A549 (cell line): ENCODE measurements around the gene BCR. TPM values are rescaled to one million over a fixed set of nuclear protein-coding genes. Genes with fewer than 3 reads are reported as not detected.

Source experiments
- ATAC-seq, 2 experiments: fragments of 200-7000 bp in 1 of 2; fragments of >200 bp in 1 of 2; cut with Nextera tagmentation in 1 of 2; cut with Tn5 transposase in 1 of 2; 3 replicates each; pipeline versions ENCODE4 v1.8.0 to v1.9.1; 2018 to 2020; ENCODE audit warnings: mild to moderate bottlenecking in 1 of 2, moderate library complexity in 1 of 2
- CTCF ChIA-PET: fragments of 300-600 bp; sonication (Branson Sonifier 250); formaldehyde crosslinking; extraction: SDS; loops from one replicate; lab custom pipeline; 2021; ENCODE audit warnings: antibody characterized with exemption, inconsistent platforms; lab: Yijun Ruan, JAX
- POLR2A ChIA-PET: fragments of 350-600 bp; formaldehyde crosslinking; extraction: SDS; loops from one replicate; lab custom pipeline; 2021; ENCODE audit warnings: antibody characterized with exemption, inconsistent platforms; lab: Yijun Ruan, JAX
- DNase-seq, 2 experiments: peaks; one replicate each; pipeline versions ENCODE4 v3.0.0 to v3.0.0-alpha.2; 2011 to 2016; ENCODE audit warnings: low read depth in 1 of 2, low spot score in 1 of 2
- FAIRE-seq: peaks from 2 replicates; lab custom pipeline; 2011; peaks lifted over from hg19 to GRCh38; lab: Jason Lieb, UNC
- H3K27ac ChIP-seq, 2 experiments: fragments of >200 bp; sonication (Bioruptor Twin); formaldehyde crosslinking; 3 replicates each; pipeline ENCODE4 v1.5.1; 2016 to 2017
- H3K4me1 ChIP-seq: fragments of >200 bp; sonication (Bioruptor Twin); formaldehyde crosslinking; 3 replicates; pipeline ENCODE4 v1.6.1; 2016
- H3K4me2 ChIP-seq: fragments of >200 bp; sonication (Bioruptor Twin); formaldehyde crosslinking; 3 replicates; pipeline ENCODE4 v1.6.1; 2016
- H3K4me3 ChIP-seq: fragments of >200 bp; sonication (Bioruptor Twin); formaldehyde crosslinking; 3 replicates; pipeline ENCODE4 v1.5.1; 2016
- H3K9me3 ChIP-seq: fragments of >200 bp; sonication (Bioruptor Twin); formaldehyde crosslinking; 3 replicates; pipeline ENCODE4 v1.6.1; 2016
- CBX2 ChIP-seq: fragments of 200-600 bp; sonication (generic); IDR thresholded peaks from 2 replicates; pipeline ENCODE4 v1.6.1; 2016; ENCODE audit warnings: low read depth, mild to moderate bottlenecking, borderline replicate concordance
- CHD4 ChIP-seq: fragments of 200-600 bp; sonication (generic); IDR thresholded peaks from 2 replicates; pipeline ENCODE4 v1.6.1; 2016; ENCODE audit warnings: antibody characterized with exemption, mild to moderate bottlenecking, borderline replicate concordance
- EHF ChIP-seq: fragments of 250-450 bp; sonication (Bioruptor Pico); IDR thresholded peaks from 2 replicates; pipeline ENCODE4 v1.5.0; 2020; ENCODE audit warnings: mild to moderate bottlenecking
- EHMT2 ChIP-seq: fragments of 200-600 bp; sonication (generic); IDR thresholded peaks from 2 replicates; pipeline ENCODE4 v1.6.1; 2016; ENCODE audit warnings: antibody characterized with exemption, low read depth, mild to moderate bottlenecking, moderate library complexity
- EP300 ChIP-seq, 2 experiments: fragments of >200 bp; sonication (Bioruptor Twin); formaldehyde crosslinking; IDR thresholded peaks; 2 replicates in 1 of 2; 3 replicates in 1 of 2; pipeline ENCODE4 v1.6.1; 2016 to 2017
- FOSB ChIP-seq: fragments of 250-450 bp; sonication (Bioruptor Pico); IDR thresholded peaks from 2 replicates; pipeline ENCODE4 v1.5.0; 2020; ENCODE audit warnings: mild to moderate bottlenecking, moderate library complexity
- HMGXB4 ChIP-seq: fragments of 250-450 bp; sonication (Bioruptor Pico); IDR thresholded peaks from 2 replicates; pipeline ENCODE4 v1.5.0; 2021; ENCODE audit warnings: mild to moderate bottlenecking, moderate library complexity, borderline replicate concordance
- HOXB13 ChIP-seq: fragments of 250-450 bp; sonication (Bioruptor Pico); IDR thresholded peaks from 2 replicates; pipeline ENCODE4 v1.5.0; 2020; ENCODE audit warnings: low read depth, mild to moderate bottlenecking, moderate library complexity
- KDM1A ChIP-seq: fragments of 200-600 bp; sonication (generic); IDR thresholded peaks from 2 replicates; pipeline ENCODE4 v1.6.1; 2016; ENCODE audit warnings: low read depth, mild to moderate bottlenecking
- MAFK ChIP-seq: fragments of 450-650 bp; IDR thresholded peaks from 2 replicates; pipeline ENCODE4 v1.6.1; 2014; ENCODE audit not compliant: partially characterized antibody
- MAZ ChIP-seq: fragments of 150-350 bp; IDR thresholded peaks from 2 replicates; pipeline ENCODE4 v1.6.1; 2014; ENCODE audit warnings: antibody characterized with exemption, low read depth, low read length, borderline replicate concordance
- PBX3 ChIP-seq: IDR thresholded peaks from 2 replicates; pipeline ENCODE4 v1.6.1; 2012
- PHF8 ChIP-seq: fragments of 200-600 bp; sonication (generic); IDR thresholded peaks from 2 replicates; pipeline ENCODE4 v1.6.1; 2016; ENCODE audit warnings: low read depth, mild to moderate bottlenecking, antibody characterized with exemption, moderate library complexity, borderline replicate concordance
- POLR2A ChIP-seq: IDR thresholded peaks from 2 replicates; pipeline ENCODE4 v1.6.1; 2012; ENCODE audit warnings: mild to moderate bottlenecking, low read length
- POLR2AphosphoS2 ChIP-seq: conservative IDR thresholded peaks from 2 replicates; pipeline ENCODE4 v1.6.1; 2012; ENCODE audit warnings: low read length, improper control_type of control experiment, inconsistent platforms
- RARB ChIP-seq: fragments of 250-450 bp; sonication (Bioruptor Pico); IDR thresholded peaks from 2 replicates; pipeline ENCODE4 v1.8.0; 2021; ENCODE audit warnings: mild to moderate bottlenecking, moderate library complexity
- RFX5 ChIP-seq: fragments of 450-650 bp; IDR thresholded peaks from 2 replicates; pipeline ENCODE4 v1.7.1; 2014; ENCODE audit warnings: antibody characterized with exemption, mild to moderate bottlenecking, moderate library complexity
- TP53 ChIP-seq: fragments of 250-450 bp; sonication (Bioruptor Pico); IDR thresholded peaks from 2 replicates; pipeline ENCODE4 v1.5.0; 2021; ENCODE audit warnings: mild to moderate bottlenecking, moderate library complexity
- ZC3H11A ChIP-seq: fragments of 450-650 bp; IDR thresholded peaks from 2 replicates; pipeline ENCODE4 v1.6.1; 2014; ENCODE audit warnings: antibody characterized with exemption, mild to moderate bottlenecking
- ZFP36 ChIP-seq: fragments of 450-650 bp; IDR thresholded peaks from 2 replicates; pipeline ENCODE4 v1.6.1; 2014; ENCODE audit warnings: borderline replicate concordance; ENCODE audit not compliant: partially characterized antibody
- WGBS: methylation state at CpG from one replicate; pipeline ENCODE4 v1.1.6; 2017; ENCODE audit errors: missing lambda C conversion rate; 5-methylcytosine and 5-hydroxymethylcytosine counted together
- polyA plus RNA-seq, 4 experiments: library from polyadenylated mRNA; depleted of rRNA in 3 of 4; stranded (reverse); fragments of >200 nt; fragmentation: RNase III in 1 of 4; extraction: RNeasy Plus Mini Kit Qiagen cat#74134 plus additional on column Dnase treatment in 1 of 4; gene quantifications; 2 replicates in 3 of 4; 3 replicates in 1 of 4; pipeline ENCODE4 v1.2.3, GENCODE V29; 2011 to 2017
- TF ChIP-seq, protein P1 (sequence below): fragments of 150-350 bp; IDR thresholded peaks from 2 replicates; pipeline ENCODE4 v1.6.1; 2014; ENCODE audit warnings: low read depth, mild to moderate bottlenecking, low read length
- TF ChIP-seq, protein P2 (sequence below): fragments of 450-650 bp; IDR thresholded peaks from 2 replicates; pipeline ENCODE4 v1.6.1; 2014; ENCODE audit warnings: antibody characterized with exemption
- TF ChIP-seq, protein P3 (sequence below): fragments of 250-450 bp; sonication (Bioruptor Pico); IDR thresholded peaks from 2 replicates; pipeline ENCODE4 v1.5.0; 2020; ENCODE audit warnings: low read depth, mild to moderate bottlenecking, moderate library complexity
- TF ChIP-seq, protein P4 (sequence below): fragments of >200 bp; sonication (Bioruptor Twin); formaldehyde crosslinking; IDR thresholded peaks from 3 replicates; pipeline ENCODE4 v1.5.1; 2016

BCR gene
- polyA plus RNA-seq, 2 of the 4 experiments (the other 2 are of a cell fraction), result 14.7 to 16.4 TPM

- CTCF ChIA-PET, result interaction anchor here (1.3 to 4.5 kb wide), 4 partner anchors 9 to 94 kb away, joined by 3 to 38 read pairs (median 4); no protein-coding TSS in a partner anchor
- Histone ChIP-seq H3K9me3 (no peaks in the 10 kb centered on the region), H3K4me1 (no peaks in the 10 kb centered on the region), H3K27ac (no peak overlapping the region), H3K4me2 (no peak overlapping the region), H3K4me3 (no peak overlapping the region)
- 94% methylated on average over 3 of the region's 8 CpGs for WGBS
- ATAC-seq (no peak), DNase-seq (no peak), FAIRE-seq (no peak)
- POLR2A ChIA-PET, result no interaction called here
- TF ChIP-seq POLR2A (no peak), HOXB13 (CRISPR knock-in tag) (no peak), TP53 (CRISPR knock-in tag) (no peak)
These were observed 92.1 kb downstream of the BCR start for GRCh38 chr22:23272371-23272770.

- no peaks in the 10 kb centered on the region for H3K4me1 ChIP-seq
- ATAC-seq (no peak), FAIRE-seq (no peak)
- H3K9me3 ChIP-seq, result no peaks in the 10 kb centered on the region
- ChIA-PET POLR2A (no interaction called here), CTCF (interaction anchor here (0.6 to 4.5 kb wide), 4 partner anchors 8 to 78 kb away, joined by 3 to 38 read pairs (median 4); no protein-coding TSS in a partner anchor)
- H3K4me2 ChIP-seq, result no peak overlapping the region
- no peak for TF ChIP-seq EHF (CRISPR knock-in tag)
- TF ChIP-seq, protein P1, sequence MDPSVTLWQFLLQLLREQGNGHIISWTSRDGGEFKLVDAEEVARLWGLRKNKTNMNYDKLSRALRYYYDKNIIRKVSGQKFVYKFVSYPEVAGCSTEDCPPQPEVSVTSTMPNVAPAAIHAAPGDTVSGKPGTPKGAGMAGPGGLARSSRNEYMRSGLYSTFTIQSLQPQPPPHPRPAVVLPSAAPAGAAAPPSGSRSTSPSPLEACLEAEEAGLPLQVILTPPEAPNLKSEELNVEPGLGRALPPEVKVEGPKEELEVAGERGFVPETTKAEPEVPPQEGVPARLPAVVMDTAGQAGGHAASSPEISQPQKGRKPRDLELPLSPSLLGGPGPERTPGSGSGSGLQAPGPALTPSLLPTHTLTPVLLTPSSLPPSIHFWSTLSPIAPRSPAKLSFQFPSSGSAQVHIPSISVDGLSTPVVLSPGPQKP, result no peak
- TF ChIP-seq RARB (CRISPR knock-in tag), result no peak
- no peak for TF ChIP-seq HOXB13 (CRISPR knock-in tag)
- no peak for TF ChIP-seq PHF8
- TF ChIP-seq HMGXB4 (CRISPR knock-in tag), result no peak
- TF ChIP-seq, all 56 proteins: peak for 0
- no peak for DNase-seq
- no peak overlapping the region for H3K4me3 ChIP-seq
- WGBS, result 91% methylated on average over 9 of the region's 11 CpGs
- no peak overlapping the region for H3K27ac ChIP-seq
These were observed 92.5 kb downstream of the BCR start for GRCh38 chr22:23272834-23273233.

GRCh38 chr22:23273445-23274145 lies 93.3 kb downstream of the BCR start:
- Histone ChIP-seq H3K27ac (no peak overlapping the region), H3K9me3 (no peaks in the 10 kb centered on the region), H3K4me1 (peaks cover 3% of the 10 kb centered on the region; the same call in 2 of the 3 replicates), H3K4me3 (no peak overlapping the region), H3K4me2 (no peak overlapping the region)
- ChIA-PET CTCF (interaction anchor here (0.6 to 4.5 kb wide), 6 partner anchors 8 to 100 kb away, joined by 3 to 38 read pairs (median 4); no protein-coding TSS in a partner anchor), POLR2A (no interaction called here)
- no peak for FAIRE-seq
- no peak for ATAC-seq
- WGBS, result 92% methylated on average over 5 of the region's 10 CpGs
- DNase-seq, result no peak
- no peak for TF ChIP-seq FOSB (CRISPR knock-in tag)
- TF ChIP-seq KDM1A, result no peak
- TF ChIP-seq PBX3, result no peak
- no peak for TF ChIP-seq EHMT2
- TF ChIP-seq MAFK, result no peak
- TF ChIP-seq ZC3H11A, result no peak
- TF ChIP-seq, protein P2, sequence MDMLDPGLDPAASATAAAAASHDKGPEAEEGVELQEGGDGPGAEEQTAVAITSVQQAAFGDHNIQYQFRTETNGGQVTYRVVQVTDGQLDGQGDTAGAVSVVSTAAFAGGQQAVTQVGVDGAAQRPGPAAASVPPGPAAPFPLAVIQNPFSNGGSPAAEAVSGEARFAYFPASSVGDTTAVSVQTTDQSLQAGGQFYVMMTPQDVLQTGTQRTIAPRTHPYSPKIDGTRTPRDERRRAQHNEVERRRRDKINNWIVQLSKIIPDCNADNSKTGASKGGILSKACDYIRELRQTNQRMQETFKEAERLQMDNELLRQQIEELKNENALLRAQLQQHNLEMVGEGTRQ, result no peak
- no peak for TF ChIP-seq RFX5
- TF ChIP-seq CHD4, result no peak
- TF ChIP-seq, protein P3, sequence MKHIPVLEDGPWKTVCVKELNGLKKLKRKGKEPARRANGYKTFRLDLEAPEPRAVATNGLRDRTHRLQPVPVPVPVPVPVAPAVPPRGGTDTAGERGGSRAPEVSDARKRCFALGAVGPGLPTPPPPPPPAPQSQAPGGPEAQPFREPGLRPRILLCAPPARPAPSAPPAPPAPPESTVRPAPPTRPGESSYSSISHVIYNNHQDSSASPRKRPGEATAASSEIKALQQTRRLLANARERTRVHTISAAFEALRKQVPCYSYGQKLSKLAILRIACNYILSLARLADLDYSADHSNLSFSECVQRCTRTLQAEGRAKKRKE, result no peak
- no peak for TF ChIP-seq POLR2AphosphoS2
- TF ChIP-seq ZFP36, result no peak
- no peak for TF ChIP-seq CBX2
- TF ChIP-seq, protein P4, sequence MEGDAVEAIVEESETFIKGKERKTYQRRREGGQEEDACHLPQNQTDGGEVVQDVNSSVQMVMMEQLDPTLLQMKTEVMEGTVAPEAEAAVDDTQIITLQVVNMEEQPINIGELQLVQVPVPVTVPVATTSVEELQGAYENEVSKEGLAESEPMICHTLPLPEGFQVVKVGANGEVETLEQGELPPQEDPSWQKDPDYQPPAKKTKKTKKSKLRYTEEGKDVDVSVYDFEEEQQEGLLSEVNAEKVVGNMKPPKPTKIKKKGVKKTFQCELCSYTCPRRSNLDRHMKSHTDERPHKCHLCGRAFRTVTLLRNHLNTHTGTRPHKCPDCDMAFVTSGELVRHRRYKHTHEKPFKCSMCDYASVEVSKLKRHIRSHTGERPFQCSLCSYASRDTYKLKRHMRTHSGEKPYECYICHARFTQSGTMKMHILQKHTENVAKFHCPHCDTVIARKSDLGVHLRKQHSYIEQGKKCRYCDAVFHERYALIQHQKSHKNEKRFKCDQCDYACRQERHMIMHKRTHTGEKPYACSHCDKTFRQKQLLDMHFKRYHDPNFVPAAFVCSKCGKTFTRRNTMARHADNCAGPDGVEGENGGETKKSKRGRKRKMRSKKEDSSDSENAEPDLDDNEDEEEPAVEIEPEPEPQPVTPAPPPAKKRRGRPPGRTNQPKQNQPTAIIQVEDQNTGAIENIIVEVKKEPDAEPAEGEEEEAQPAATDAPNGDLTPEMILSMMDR, result no peak
- TF ChIP-seq MAZ, result no peak
- no peak for TF ChIP-seq EP300 (IDR thresholded peaks at IDR 0.05)
- no peak for TF ChIP-seq HOXB13 (CRISPR knock-in tag)
